Suprapubic skin (tissue), 4 donors: ENCODE results near the gene TRNP1.

Experiments used
- CTCF ChIP-seq, 2 donors: fragments of 200-600 bp in 1 of 2; fragments of 450-650 bp in 1 of 2; sonication (generic) in 1 of 2; IDR thresholded peaks; one replicate each; pipeline ENCODE4 v1.5.1; 2016 to 2019; ENCODE audit warnings: antibody characterized with exemption in 2 of 2, mild to moderate bottlenecking in 1 of 2, moderate library complexity in 1 of 2
- POLR2A ChIP-seq, 2 donors: fragments of 450-650 bp; IDR thresholded peaks; one replicate each; pipeline ENCODE4 v1.6.1; 2017; ENCODE audit warnings: antibody characterized with exemption in 2 of 2, mild to moderate bottlenecking in 2 of 2, moderate library complexity in 2 of 2
- POLR2AphosphoS5 ChIP-seq, 3 donors: sonication (generic); formaldehyde crosslinking; IDR thresholded peaks; one replicate each; pipeline ENCODE4 v1.6.1; 2017; ENCODE audit warnings: antibody characterized with exemption in 3 of 3

- TF ChIP-seq POLR2A (IDR thresholded peaks at IDR 0.05) (no peak), CTCF (IDR thresholded peaks at IDR 0.05) (no peak), POLR2AphosphoS5 (IDR thresholded peaks at IDR 0.05) (no peak)
These were observed 20.7 kb upstream of the TRNP1 start for GRCh38 chr1:26972821-26973220.
